ENCODE measurements around the gene S100Z.
"Not testable (repeated sequence)": the region's sequence is repeated elsewhere in the genome, so short reads cannot be mapped to it uniquely, and the experiment has no call there.

The S100Z gene

GRCh38 chr5:76944638-76945037 lies 94.8 kb downstream of the S100Z start (continued):
- TF ChIP-seq ZNF354C (tag by site-specific recombination; IDR thresholded peaks at IDR 0.05; ENCODE audit: borderline replicate concordance, low read depth) (no peak), ZNF175 (tag by site-specific recombination; IDR thresholded peaks at IDR 0.05) (no peak), SP3 (tag by site-specific recombination; IDR thresholded peaks at IDR 0.05) (no peak), ZNF280C (tag by site-specific recombination; IDR thresholded peaks at IDR 0.05) (no peak), ZSCAN4 (tag by site-specific recombination; IDR thresholded peaks at IDR 0.05) (no peak), BCL11A (tag by site-specific recombination; IDR thresholded peaks at IDR 0.05; ENCODE audit: low read depth) (no peak), ZNF239 (tag by site-specific recombination; IDR thresholded peaks at IDR 0.05) (no peak), SCRT1 (tag by site-specific recombination; IDR thresholded peaks at IDR 0.05; ENCODE audit: borderline replicate concordance) (no peak), ZNF114 (tag by site-specific recombination; IDR thresholded peaks at IDR 0.05) (no peak)
- TF ChIP-seq, protein P1, sequence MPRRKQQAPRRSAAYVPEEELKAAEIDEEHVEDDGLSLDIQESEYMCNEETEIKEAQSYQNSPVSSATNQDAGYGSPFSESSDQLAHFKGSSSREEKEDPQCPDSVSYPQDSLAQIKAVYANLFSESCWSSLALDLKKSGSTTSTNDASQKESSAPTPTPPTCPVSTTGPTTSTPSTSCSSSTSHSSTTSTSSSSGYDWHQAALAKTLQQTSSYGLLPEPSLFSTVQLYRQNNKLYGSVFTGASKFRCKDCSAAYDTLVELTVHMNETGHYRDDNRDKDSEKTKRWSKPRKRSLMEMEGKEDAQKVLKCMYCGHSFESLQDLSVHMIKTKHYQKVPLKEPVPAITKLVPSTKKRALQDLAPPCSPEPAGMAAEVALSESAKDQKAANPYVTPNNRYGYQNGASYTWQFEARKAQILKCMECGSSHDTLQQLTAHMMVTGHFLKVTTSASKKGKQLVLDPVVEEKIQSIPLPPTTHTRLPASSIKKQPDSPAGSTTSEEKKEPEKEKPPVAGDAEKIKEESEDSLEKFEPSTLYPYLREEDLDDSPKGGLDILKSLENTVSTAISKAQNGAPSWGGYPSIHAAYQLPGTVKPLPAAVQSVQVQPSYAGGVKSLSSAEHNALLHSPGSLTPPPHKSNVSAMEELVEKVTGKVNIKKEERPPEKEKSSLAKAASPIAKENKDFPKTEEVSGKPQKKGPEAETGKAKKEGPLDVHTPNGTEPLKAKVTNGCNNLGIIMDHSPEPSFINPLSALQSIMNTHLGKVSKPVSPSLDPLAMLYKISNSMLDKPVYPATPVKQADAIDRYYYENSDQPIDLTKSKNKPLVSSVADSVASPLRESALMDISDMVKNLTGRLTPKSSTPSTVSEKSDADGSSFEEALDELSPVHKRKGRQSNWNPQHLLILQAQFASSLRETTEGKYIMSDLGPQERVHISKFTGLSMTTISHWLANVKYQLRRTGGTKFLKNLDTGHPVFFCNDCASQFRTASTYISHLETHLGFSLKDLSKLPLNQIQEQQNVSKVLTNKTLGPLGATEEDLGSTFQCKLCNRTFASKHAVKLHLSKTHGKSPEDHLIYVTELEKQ (tag by site-specific recombination; IDR thresholded peaks at IDR 0.05; ENCODE audit: borderline replicate concordance) = no peak

GRCh38 chr5:76945238-76945637 lies 95.4 kb downstream of the S100Z start:
- H3K27ac ChIP-seq (ENCODE audit: extremely low read depth, low read depth, low read length); H3K36me3 ChIP-seq (ENCODE audit: control insufficient read depth in 2 of 2, insufficient read depth in 1 of 2, low read length in 2 of 2); POLR2A ChIA-PET; H3K9me3 ChIP-seq (ENCODE audit: control insufficient read depth, insufficient read depth, low read depth, low read length); CTCF ChIA-PET; H3K4me1 ChIP-seq (ENCODE audit: control insufficient read depth, insufficient read depth, low read length); H3K4me3 ChIP-seq (ENCODE audit: low read depth, low read length): not testable (repeated sequence)

DNA sequence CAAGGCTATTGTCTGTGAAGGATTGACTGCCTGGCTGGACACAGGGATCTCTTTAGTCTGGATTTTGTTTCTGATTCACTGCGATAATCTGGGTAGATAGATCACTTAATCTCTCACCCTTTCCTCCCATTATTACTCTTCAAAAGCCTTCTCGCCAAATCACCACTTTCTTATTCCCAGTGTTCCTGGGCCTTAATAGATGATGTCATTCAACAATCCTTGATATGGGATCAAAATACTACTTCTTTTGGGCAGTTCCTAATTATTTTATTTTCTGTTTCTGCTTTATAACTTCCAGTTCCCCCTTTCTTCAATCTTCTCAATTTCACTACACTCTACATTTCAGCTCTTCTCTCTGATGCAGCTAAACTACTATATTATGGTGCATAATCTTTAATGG lies 96.3 kb downstream of the S100Z start:
- TF ChIP-seq ATF2 (tag by site-specific recombination; IDR thresholded peaks at IDR 0.05; ENCODE audit: low read depth) (peak; percentile 73), ZNF341 (tag by site-specific recombination; IDR thresholded peaks at IDR 0.05; ENCODE audit: low read depth) (no peak)
- Histone ChIP-seq H3K36me3 (ENCODE audit: control insufficient read depth in 2 of 2, insufficient read depth in 1 of 2, low read length in 2 of 2) (no peaks in the 10 kb centered on the region), H3K4me1 (ENCODE audit: control insufficient read depth, insufficient read depth, low read length) (no peaks in the 10 kb centered on the region), H3K4me3 (ENCODE audit: low read depth, low read length) (no peak overlapping the region), H3K27ac (ENCODE audit: extremely low read depth, low read depth, low read length) (no peak overlapping the region), H3K9me3 (ENCODE audit: control insufficient read depth, insufficient read depth, low read depth, low read length) (no peaks in the 10 kb centered on the region)
- POLR2A ChIA-PET = no interaction called here
- CTCF ChIA-PET = interaction anchor here (0.7 kb wide), 1 partner anchor 46 kb away, joined by 3 read pairs; no protein-coding TSS in a partner anchor
